ENCODE data around the gene FARS2.
"Not testable (repeated sequence)": the region's sequence is repeated elsewhere in the genome, so short reads cannot be mapped to it uniquely, and the experiment has no call there.

FARS2 gene

DNA sequence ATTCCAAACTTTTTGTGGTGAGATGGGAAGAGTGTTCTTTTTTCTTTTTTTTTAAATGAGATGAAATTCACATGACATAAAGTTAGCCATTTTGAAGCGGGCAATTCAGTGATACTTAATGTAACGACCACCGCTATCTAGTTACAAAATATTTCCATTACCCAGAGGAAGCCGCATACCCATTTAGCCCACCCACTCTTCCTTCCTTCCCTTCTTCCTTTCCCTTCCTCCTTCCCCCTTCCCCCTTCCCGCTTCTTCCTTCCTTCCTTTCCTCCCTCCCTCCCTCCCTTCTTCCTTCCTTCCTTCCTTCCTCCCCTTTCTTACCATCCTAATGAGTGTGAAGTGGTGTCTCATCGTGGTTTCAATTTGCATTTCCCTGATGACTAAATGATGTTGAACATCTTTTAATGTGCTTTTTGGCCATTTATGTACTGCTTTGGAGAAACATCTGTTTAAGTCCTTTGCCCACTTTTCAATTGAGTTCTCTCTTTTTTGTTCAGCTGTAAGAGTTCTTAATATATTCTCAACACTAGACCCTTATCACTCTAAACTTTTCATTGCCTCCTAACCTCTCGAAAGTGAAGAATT lies 371.1 kb downstream of the FARS2 start:
- no peak for DNase-seq (ENCODE audit: low read depth in 2 of 2)

GRCh38 chr6:5634525-5634924 lies 373.2 kb downstream of the FARS2 start:
- no peak for DNase-seq (ENCODE audit: low read depth in 2 of 2)

- DNase-seq (ENCODE audit: low read depth in 2 of 2), result no peak
These were observed 375.1 kb downstream of the FARS2 start for GRCh38 chr6:5636210-5637030.

DNA sequence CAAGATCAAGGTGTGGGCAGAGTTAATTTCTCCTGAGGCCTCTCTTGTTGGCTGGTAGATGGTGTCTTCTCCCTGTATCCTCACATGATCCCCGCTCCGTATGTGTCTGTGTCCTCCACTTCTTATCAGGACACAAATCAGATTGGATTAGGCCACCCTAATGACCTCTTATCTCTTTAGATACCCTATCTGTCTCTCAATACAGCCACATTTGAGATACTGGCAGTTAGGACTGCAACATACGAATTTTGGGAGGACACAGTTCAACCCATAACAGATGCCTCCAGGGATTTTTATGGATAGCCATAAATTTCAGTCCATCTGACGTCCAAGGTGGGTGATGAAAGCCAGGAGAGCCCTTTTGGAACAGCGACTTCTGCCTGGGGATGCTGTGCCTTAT lies 376.4 kb downstream of the FARS2 start:
- no peak for DNase-seq (ENCODE audit: low read depth in 2 of 2)

- DNase-seq (ENCODE audit: low read depth in 2 of 2), result no peak
These were observed 377.4 kb downstream of the FARS2 start for GRCh38 chr6:5638666-5639065.

- DNase-seq (ENCODE audit: low read depth in 2 of 2), result no peak
These were observed 377.9 kb downstream of the FARS2 start for GRCh38 chr6:5639193-5639592.

GRCh38 chr6:5640614-5641013 lies 379.3 kb downstream of the FARS2 start:
- DNase-seq (ENCODE audit: low read depth in 2 of 2), result no peak

GRCh38 chr6:5644523-5645185 lies 383.3 kb downstream of the FARS2 start:
- no peak for DNase-seq (ENCODE audit: low read depth in 2 of 2)

GRCh38 chr6:5645328-5646290 lies 384.3 kb downstream of the FARS2 start:
- no peak for DNase-seq (ENCODE audit: low read depth in 2 of 2)

GRCh38 chr6:5652406-5653137 lies 391.3 kb downstream of the FARS2 start:
- DNase-seq (ENCODE audit: low read depth in 2 of 2), result no peak

DNA sequence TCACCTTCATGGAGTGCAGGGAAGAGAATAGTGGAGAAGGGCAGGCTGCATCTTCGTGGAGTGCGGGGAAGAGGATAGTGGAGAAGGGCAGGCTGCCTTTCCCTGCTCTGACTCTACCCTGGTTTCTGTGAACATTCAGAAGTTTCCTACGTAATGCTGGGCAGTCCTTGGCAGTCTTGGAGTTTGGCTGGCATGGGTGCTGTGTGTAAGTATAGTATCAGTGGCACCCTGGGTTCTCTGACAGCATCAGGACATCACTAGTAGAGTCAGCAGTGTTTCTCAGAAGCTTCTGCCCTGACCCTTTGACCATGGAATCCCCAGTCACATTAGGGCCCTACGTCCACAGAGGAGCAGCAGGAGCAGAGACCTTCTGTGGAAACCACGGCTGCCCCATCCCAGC lies 392.5 kb downstream of the FARS2 start:
- no peak for DNase-seq (ENCODE audit: low read depth in 2 of 2)

GRCh38 chr6:5656226-5656625 lies 394.9 kb downstream of the FARS2 start:
- no peak for DNase-seq (ENCODE audit: low read depth in 2 of 2)

DNA sequence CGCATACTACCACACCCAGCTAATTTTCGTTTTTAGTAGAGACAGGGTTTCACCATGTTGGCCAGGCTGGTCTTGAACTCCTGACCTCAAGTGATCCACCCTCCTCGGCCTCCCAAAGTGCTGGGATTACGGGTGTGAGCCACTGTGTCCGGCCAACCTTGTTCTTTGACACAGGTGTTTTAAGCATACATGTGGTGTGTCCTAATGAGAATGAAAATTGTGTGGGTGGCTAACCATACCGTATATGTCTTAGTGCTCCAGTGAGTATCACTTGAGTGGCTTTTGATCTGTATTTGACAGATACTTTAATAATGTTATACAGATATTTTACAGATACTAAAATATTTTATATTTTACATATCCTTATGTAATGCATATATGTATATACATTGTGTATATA lies 395.4 kb downstream of the FARS2 start:
- DNase-seq (ENCODE audit: low read depth in 2 of 2), result not testable (repeated sequence)

- no peak for DNase-seq (ENCODE audit: low read depth in 2 of 2)
These were observed 396.5 kb downstream of the FARS2 start for GRCh38 chr6:5657684-5658430.

DNA sequence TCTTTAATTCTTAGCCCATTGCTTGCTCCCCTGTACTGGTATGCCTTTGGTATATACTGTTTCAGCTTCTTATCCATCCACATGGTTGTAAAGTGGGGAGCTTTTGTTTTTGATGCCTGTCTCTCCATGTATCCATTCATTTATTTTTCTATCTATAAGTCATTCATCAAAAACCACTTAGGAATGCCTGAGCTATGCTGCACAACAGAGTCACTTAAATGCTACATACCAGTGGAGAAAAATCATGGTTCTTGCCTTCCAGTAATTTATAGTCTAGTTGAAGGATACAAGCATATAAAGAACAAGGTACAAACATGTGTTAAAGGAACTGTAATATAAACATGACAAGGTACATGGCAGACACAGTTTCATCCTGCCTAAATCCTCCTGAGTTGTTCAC lies 398.2 kb downstream of the FARS2 start:
- no peak for DNase-seq (ENCODE audit: low read depth in 2 of 2)

DNA sequence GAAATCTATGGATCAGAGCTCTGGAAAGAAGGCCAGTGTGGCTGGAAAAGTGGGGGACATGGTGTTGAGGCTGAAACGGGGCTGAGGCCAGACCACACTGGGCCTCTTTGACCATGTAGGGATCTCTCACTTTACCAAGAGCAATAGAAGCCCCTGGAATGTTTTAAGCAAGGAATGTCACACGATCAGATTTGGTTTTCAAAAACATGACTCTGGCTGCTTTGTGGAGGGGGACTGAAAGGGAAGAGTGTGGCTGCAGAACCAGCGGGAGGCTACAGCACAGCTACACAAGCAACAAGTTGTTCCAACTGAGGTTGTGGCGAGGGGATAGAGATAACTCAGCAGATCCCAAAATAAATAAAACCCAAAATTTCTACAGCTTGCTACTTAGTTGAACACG lies 399.5 kb downstream of the FARS2 start:
- DNase-seq (ENCODE audit: low read depth in 2 of 2), result no peak

- DNase-seq (ENCODE audit: low read depth in 2 of 2), result no peak
These were observed 401.5 kb downstream of the FARS2 start for GRCh38 chr6:5662797-5663196.

- no peak for DNase-seq (ENCODE audit: low read depth in 2 of 2)
These were observed 401.9 kb downstream of the FARS2 start for GRCh38 chr6:5663259-5663658.

GRCh38 chr6:5663739-5664138 lies 402.4 kb downstream of the FARS2 start:
- no peak for DNase-seq (ENCODE audit: low read depth in 2 of 2)

- no peak for DNase-seq (ENCODE audit: low read depth in 2 of 2)
These were observed 402.8 kb downstream of the FARS2 start for GRCh38 chr6:5664149-5664548.
